Loucy (cell line): ENCODE measurements around the gene MRPL12.

Experiments used
- H2AFZ ChIP-seq: fragments of 200-600 bp; sonication (generic); 2 replicates; pipeline ENCODE4 v1.6.0; 2016; ENCODE audit warnings: antibody characterized with exemption, mild to moderate bottlenecking, low read length, moderate library complexity
- H3F3A ChIP-seq: fragments of 200-600 bp; 2 replicates; pipeline ENCODE4 v1.6.0; 2016; ENCODE audit warnings: antibody characterized with exemption, low read depth, mild to moderate bottlenecking
- H3K27me3 ChIP-seq: fragments of 200-600 bp; sonication (generic); 2 replicates; pipeline ENCODE4 v1.6.1; 2014; ENCODE audit warnings: low read length, mild to moderate bottlenecking; ENCODE audit not compliant: insufficient read depth, poor library complexity, severe bottlenecking
- H3K36me3 ChIP-seq: fragments of 200-600 bp; sonication (generic); 2 replicates; pipeline ENCODE4 v1.6.1; 2016; ENCODE audit warnings: low read length; ENCODE audit not compliant: insufficient read depth
- H3K4me1 ChIP-seq: fragments of 200-600 bp; sonication (generic); 2 replicates; pipeline ENCODE4 v1.5.1; 2014; ENCODE audit warnings: low read length, mild to moderate bottlenecking; ENCODE audit not compliant: insufficient read depth, poor library complexity, severe bottlenecking
- H3K4me2 ChIP-seq: fragments of 200-600 bp; sonication (generic); 2 replicates; pipeline ENCODE4 v1.6.0; 2014; ENCODE audit warnings: antibody characterized with exemption, low read length, low read depth, mild to moderate bottlenecking; ENCODE audit not compliant: poor library complexity, severe bottlenecking
- H3K4me3 ChIP-seq: fragments of 200-600 bp; sonication (generic); 2 replicates; pipeline ENCODE4 v1.5.1; 2014; ENCODE audit warnings: low read length, mild to moderate bottlenecking, mixed read lengths; ENCODE audit not compliant: poor library complexity, severe bottlenecking
- H3K79me2 ChIP-seq: fragments of 200-600 bp; sonication (generic); 2 replicates; pipeline ENCODE4 v1.6.1; 2014; ENCODE audit warnings: low read length; ENCODE audit not compliant: insufficient read depth
- H3K9ac ChIP-seq: fragments of 200-600 bp; sonication (generic); 2 replicates; pipeline ENCODE4 v1.6.0; 2014; ENCODE audit warnings: mild to moderate bottlenecking, low read depth, low read length, moderate library complexity; ENCODE audit not compliant: poor library complexity, severe bottlenecking
- H3K9me2 ChIP-seq: fragments of 200-600 bp; sonication (generic); replicated peaks from 2 replicates; pipeline ENCODE4 v1.6.1; 2016; ENCODE audit warnings: low read depth, low read length, mixed read lengths
- H3K9me3 ChIP-seq: fragments of 200-600 bp; sonication (generic); 2 replicates; pipeline ENCODE4 v1.6.1; 2014; ENCODE audit warnings: mild to moderate bottlenecking, antibody characterized with exemption, low read length, low read depth; ENCODE audit not compliant: insufficient read depth
- H4K20me1 ChIP-seq: fragments of 200-600 bp; sonication (generic); 2 replicates; pipeline ENCODE4 v1.6.0; 2014; ENCODE audit warnings: antibody characterized with exemption, low read length, mild to moderate bottlenecking; ENCODE audit not compliant: insufficient read depth, poor library complexity, severe bottlenecking
- CTCF ChIP-seq: fragments of 200-600 bp; sonication (generic); conservative IDR thresholded peaks from 2 replicates; pipeline ENCODE4 v1.5.1; 2014; ENCODE audit warnings: mild to moderate bottlenecking, antibody characterized with exemption, low read length
- EZH2phosphoT487 ChIP-seq: fragments of 200-600 bp; IDR thresholded peaks from 2 replicates; pipeline ENCODE4 v1.6.1; 2018; ENCODE audit warnings: antibody characterized with exemption, mild to moderate bottlenecking, moderate library complexity, borderline replicate concordance

MRPL12 gene

GRCh38 chr17:81686614-81687013 is 16.6 kb upstream of the MRPL12 start:
- H3K79me2 ChIP-seq = peaks cover 75% of the 10 kb centered on the region
- peaks cover 45% of the 10 kb centered on the region; the same call in 1 of the 2 replicates for H3K36me3 ChIP-seq
- H2AFZ ChIP-seq = no peak overlapping the region
- no peak overlapping the region for H3K4me3 ChIP-seq
- H3K27me3 ChIP-seq = no peaks in the 10 kb centered on the region
- no peak overlapping the region for H3K4me2 ChIP-seq
- peaks cover 15% of the 10 kb centered on the region for H3K4me1 ChIP-seq
- H3F3A ChIP-seq = no peaks in the 10 kb centered on the region
- H4K20me1 ChIP-seq = peaks cover 20% of the 10 kb centered on the region
- TF ChIP-seq EZH2phosphoT487 = no peak
- no peak for TF ChIP-seq CTCF
- H3K9ac ChIP-seq = no peak overlapping the region
- H3K9me2 ChIP-seq = no peaks in the 10 kb centered on the region
- H3K9me3 ChIP-seq = no peaks in the 10 kb centered on the region

- Histone ChIP-seq H3K4me3 (no peak overlapping the region), H3K9me3 (no peaks in the 10 kb centered on the region), H3K79me2 (peaks cover 61% of the 10 kb centered on the region), H2AFZ (no peak overlapping the region), H3F3A (no peaks in the 10 kb centered on the region), H3K4me1 (peaks cover 11% of the 10 kb centered on the region), H3K36me3 (peaks cover 55% of the 10 kb centered on the region; the same call in 1 of the 2 replicates), H3K9ac (no peak overlapping the region), H3K4me2 (no peak overlapping the region), H4K20me1 (peaks cover 17% of the 10 kb centered on the region), H3K9me2 (no peaks in the 10 kb centered on the region), H3K27me3 (no peaks in the 10 kb centered on the region)
- no peak for TF ChIP-seq CTCF
- no peak for TF ChIP-seq EZH2phosphoT487
These were observed 15.2 kb upstream of the MRPL12 start for GRCh38 chr17:81687770-81688541.

GRCh38 chr17:81688616-81689015 is 14.6 kb upstream of the MRPL12 start:
- H3F3A ChIP-seq = no peaks in the 10 kb centered on the region
- no peaks in the 10 kb centered on the region for H3K9me3 ChIP-seq
- TF ChIP-seq EZH2phosphoT487 (no peak), CTCF (no peak)
- peaks cover 55% of the 10 kb centered on the region for H3K79me2 ChIP-seq
- H3K4me2 ChIP-seq = no peak overlapping the region
- H3K4me3 ChIP-seq = no peak overlapping the region
- peaks cover 60% of the 10 kb centered on the region; the same call in 1 of the 2 replicates for H3K36me3 ChIP-seq
- no peak overlapping the region for H2AFZ ChIP-seq
- H3K27me3 ChIP-seq = no peaks in the 10 kb centered on the region
- no peaks in the 10 kb centered on the region for H3K9me2 ChIP-seq
- H3K4me1 ChIP-seq = peaks cover 11% of the 10 kb centered on the region
- peaks cover 17% of the 10 kb centered on the region for H4K20me1 ChIP-seq
- H3K9ac ChIP-seq = no peak overlapping the region
